GM19240 (cell line): ENCODE data around the gene MAGEB6.
"Not testable (repeated sequence)": the region's sequence is repeated elsewhere in the genome, so short reads cannot be mapped to it uniquely, and the experiment has no call there.

Source experiments
- DNase-seq: peaks from one replicate; pipeline ENCODE4 v3.0.0; 2011; ENCODE audit warnings: low spot score; ENCODE audit not compliant: insufficient read length

The MAGEB6 gene, protein sequence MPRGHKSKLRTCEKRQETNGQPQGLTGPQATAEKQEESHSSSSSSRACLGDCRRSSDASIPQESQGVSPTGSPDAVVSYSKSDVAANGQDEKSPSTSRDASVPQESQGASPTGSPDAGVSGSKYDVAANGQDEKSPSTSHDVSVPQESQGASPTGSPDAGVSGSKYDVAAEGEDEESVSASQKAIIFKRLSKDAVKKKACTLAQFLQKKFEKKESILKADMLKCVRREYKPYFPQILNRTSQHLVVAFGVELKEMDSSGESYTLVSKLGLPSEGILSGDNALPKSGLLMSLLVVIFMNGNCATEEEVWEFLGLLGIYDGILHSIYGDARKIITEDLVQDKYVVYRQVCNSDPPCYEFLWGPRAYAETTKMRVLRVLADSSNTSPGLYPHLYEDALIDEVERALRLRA

DNA sequence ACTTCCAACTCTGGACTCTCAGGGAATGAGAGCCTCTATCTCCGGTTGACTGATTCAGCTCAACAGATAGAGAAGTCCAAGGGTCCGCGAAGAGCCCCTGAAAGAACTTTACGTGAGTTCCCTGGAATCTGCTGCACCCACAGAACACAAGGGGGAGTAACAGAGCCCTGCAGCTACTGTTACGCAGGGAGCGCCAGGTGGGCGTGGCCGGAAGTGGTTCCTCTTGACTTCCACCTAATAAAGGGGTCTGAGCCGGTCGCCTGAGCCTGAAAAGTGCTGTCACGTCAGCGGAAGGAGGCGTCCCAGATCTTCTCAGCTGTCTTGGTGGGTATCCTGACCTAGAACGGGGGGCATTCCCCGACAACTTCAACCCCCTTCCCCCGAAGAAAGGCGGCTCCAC lies at the start of gene MAGEB6:
MAGEB6 (plus strand) TSS at position 237 of the 400 bp plus-strand sequence. CDS start 1,407 bp downstream, outside the sequence.
- DNase-seq, result no peak

DNA sequence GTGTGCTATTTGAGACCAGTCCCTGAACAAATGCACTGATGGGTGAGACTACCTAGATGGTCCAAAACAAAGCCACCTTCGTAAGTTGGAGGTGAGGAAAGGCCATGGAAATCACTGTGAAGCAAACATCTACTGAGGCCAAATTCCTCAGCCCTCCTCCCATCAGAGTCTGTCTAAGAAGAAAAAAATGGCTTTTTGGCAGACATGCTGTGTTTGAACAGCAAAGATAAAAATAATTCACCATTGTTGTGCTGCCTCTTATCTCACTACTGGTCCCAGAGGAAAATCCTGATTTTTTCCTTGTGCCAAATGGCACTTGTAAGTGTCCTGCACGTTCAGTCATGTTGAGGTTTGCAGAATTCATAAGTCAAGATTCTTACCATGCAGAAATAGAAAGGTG lies 46.2 kb upstream of the MAGEB6 start:
- DNase-seq, result no peak

DNA sequence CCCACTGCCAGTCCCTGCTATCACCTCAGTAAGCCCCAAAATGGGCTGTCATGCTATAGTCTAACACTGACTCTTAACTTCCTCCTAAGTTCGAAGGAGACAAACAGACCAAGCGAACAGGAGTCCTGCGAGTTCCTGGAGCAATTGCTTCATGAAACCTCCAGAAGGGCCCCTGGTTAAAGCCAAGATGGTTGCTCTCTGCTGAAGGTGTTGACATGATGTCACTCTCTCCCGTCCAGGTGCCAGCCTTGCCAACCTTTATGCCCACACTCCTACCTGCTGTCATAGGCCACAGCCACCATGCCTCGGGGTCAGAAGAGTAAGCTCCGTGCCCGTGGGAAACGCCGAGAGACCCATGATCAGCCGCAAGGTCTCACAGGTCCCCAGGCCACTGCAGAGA lies 31.9 kb upstream of the MAGEB6 start, which contains the start of gene MAGEB6B:
MAGEB6B (plus strand) TSS at position 301 of the 400 bp plus-strand sequence; CDS start at position 301, 0 bp downstream.
- no peak for DNase-seq

DNA sequence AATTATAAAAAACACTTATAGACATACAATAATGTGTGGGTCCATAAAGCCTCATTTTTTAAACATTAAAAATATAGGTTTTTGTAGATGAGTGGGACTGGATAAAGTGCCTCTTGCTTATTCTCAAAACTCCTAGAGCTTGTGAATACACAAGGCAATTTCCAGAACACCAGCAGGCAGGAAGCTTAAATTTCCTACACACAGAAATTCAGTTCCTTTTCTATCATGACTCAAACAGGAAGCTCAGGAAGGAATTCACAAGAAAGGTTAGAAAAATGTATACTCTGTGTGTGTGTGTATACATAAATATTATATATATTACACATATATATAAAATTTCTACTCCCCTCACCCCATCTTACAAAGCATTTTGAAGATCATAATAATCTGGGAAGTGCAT lies 11.3 kb downstream of the MAGEB6 start:
- DNase-seq, result no peak

- not testable (repeated sequence) for DNase-seq
These were observed 12.5 kb downstream of the MAGEB6 start for GRCh38 chrX:26204717-26205116.

- no peak for DNase-seq
These were observed 15.8 kb downstream of the MAGEB6 start for GRCh38 chrX:26208012-26208411.

DNA sequence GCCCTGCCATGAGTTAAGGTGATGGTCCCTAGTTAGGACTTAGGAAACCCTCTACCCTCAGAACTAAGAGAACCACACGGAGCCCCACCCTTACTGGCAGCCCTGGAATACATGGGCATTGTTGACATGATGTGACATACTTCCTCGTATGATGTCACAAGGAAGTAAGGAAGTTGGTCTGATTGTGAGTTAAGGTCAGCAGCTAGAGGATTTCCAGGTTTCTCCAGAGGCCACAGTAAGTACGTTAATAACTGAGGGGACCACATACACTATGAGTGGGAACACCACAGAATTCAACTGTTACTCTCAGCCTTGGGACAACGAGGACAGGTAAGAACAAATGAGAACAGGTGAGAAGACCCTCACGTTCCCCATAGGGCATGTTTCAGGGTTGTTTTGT lies 23.6 kb downstream of the MAGEB6 start, which contains the start of gene MAGEB5:
MAGEB5 (plus strand) TSS at position 301 of the 400 bp plus-strand sequence. CDS start 1,133 bp downstream, outside the sequence.
- DNase-seq, result no peak

GRCh38 chrX:26219351-26219750 lies 27.1 kb downstream of the MAGEB6 start:
- no peak for DNase-seq

- DNase-seq, result no peak
These were observed 41.9 kb downstream of the MAGEB6 start for GRCh38 chrX:26234177-26234576.
